Measurements from ENCODE around the gene PPP2R2B.

GRCh38 chr5:146756546-146756945, 122.0 kb downstream of the PPP2R2B start:
- no peak for TF ChIP-seq EZH2 (IDR thresholded peaks at IDR 0.05; ENCODE audit: borderline replicate concordance, low read depth, low read length, severe bottlenecking)
- no peak for TF ChIP-seq CTCF (IDR thresholded peaks at IDR 0.05; ENCODE audit: extremely low read depth in 1 of 2, insufficient read depth in 1 of 2, low read depth in 1 of 2, low read length in 2 of 2)
- TF ChIP-seq POLR2A (IDR thresholded peaks at IDR 0.05; ENCODE audit: low read depth, low read length): no peak
- no peak for TF ChIP-seq POLR2AphosphoS5 (IDR thresholded peaks at IDR 0.05; ENCODE audit: insufficient read depth, low read depth, low read length)
- TF ChIP-seq JUN (IDR thresholded peaks at IDR 0.05; ENCODE audit: borderline replicate concordance, insufficient read depth, insufficient read length, low read depth): no peak
- no peak for TF ChIP-seq FOS (IDR thresholded peaks at IDR 0.05; ENCODE audit: borderline replicate concordance, insufficient read depth, low read length)
- no peak for TF ChIP-seq MAX (IDR thresholded peaks at IDR 0.05; ENCODE audit: insufficient read depth, insufficient read length)
- no peak for TF ChIP-seq GATA2 (IDR thresholded peaks at IDR 0.05; ENCODE audit: insufficient read depth, insufficient read length, low read depth, low read length)
